22Rv1 (cell line): ENCODE data around the gene TMEM233.

Experiments
- H3K27ac ChIP-seq: fragments of 450-650 bp; 2 replicates; pipeline ENCODE4 v1.5.1; 2017
- CTCF ChIP-seq: fragments of 450-650 bp; IDR thresholded peaks from 2 replicates; pipeline ENCODE4 v1.5.1; 2017; ENCODE audit warnings: mild to moderate bottlenecking
- ZFX ChIP-seq: fragments of 450-650 bp; IDR thresholded peaks from 2 replicates; pipeline ENCODE4 v1.6.1; 2017; ENCODE audit warnings: antibody characterized with exemption, borderline replicate concordance

TMEM233 gene

DNA sequence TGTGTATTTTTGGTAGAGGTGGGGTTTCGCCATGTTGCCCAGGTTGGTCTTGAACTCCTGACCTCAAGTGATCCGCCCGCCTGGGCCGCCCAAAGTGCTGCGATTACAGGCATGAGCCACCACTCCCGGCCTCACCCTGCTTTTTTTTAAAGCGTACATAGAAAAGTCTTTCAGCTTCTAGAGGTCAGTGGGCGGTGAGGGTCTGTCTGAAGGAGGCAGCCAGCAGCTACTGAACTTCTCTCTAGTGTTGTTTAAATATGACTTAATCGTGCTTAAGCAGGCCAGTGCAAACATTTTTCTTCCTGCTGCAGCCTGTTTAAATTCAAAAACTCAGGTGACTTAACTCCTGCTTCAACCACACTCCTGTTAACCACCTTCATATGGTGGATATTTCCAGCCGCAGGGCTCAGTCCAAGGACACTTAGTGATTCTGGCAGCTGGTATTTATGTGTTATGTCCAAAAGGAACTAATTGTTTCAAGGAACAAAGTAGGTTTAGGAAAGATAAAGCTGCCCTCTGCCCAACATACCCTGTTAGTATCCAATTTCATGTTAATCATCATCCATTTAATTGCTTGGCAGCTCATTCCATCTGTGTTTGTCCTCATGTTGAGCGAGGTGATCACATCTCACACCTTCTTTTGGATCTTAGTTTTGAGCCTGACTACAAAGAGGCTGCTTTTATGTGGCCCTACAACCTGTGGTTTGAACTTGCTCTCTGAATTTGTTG lies 76.3 kb downstream of the TMEM233 start:
- TF ChIP-seq CTCF (no peak), ZFX (no peak)
- H3K27ac ChIP-seq, result peak overlapping the region; percentile 91

- TF ChIP-seq ZFX, result no peak
- no peak for TF ChIP-seq CTCF
- H3K27ac ChIP-seq, result no peak overlapping the region
Measured at GRCh38 chr12:119671070-119671469, 77.5 kb downstream of the TMEM233 start.

- TF ChIP-seq CTCF (no peak), ZFX (no peak)
- H3K27ac ChIP-seq, result no peak overlapping the region
Measured at GRCh38 chr12:119672194-119672593, 78.6 kb downstream of the TMEM233 start.

DNA sequence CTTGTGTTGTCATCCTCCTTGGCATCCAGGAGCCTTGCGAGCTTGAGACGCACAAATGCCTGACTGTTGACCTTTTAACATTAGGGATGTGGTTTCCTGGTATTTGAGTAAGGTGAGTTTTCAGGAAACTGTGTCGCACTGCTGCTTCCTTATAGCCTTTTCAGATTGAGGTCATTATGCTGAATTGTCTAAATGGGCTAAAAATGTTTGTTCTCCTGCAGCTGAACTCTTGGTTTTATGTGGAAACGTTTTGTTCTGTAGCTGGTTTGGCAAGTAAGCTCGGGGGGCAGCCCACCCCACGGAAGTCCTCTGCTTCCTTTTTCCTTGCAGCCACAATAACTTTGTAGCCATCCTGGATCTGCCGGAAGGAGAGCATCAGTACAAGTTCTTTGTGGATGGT lies 80.1 kb downstream of the TMEM233 start:
- H3K27ac ChIP-seq, result no peak overlapping the region
- TF ChIP-seq ZFX, result no peak

DNA sequence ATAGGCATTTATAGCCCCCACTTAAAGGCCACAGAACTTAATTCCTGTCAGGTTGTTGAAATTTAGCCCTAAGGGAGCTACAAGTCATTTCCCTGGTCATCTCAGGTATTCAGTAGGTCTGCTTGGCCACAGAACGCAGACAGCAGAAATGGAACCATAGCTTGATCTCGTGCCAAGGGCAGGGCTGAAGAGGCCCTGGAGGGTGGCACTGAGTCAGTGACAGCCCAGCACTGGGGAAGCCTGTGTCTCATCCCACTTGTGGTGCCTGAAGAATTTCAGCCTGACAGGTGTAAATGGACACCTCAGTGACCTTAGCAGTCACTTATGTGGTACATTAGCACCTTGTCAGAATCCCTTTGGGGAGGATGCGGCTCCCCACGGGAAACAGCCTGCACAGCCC lies 81.0 kb downstream of the TMEM233 start:
- no peak overlapping the region for H3K27ac ChIP-seq
- no peak for TF ChIP-seq ZFX
- no peak for TF ChIP-seq CTCF

- H3K27ac ChIP-seq, result no peak overlapping the region
- no peak for TF ChIP-seq ZFX
- no peak for TF ChIP-seq CTCF
Measured at GRCh38 chr12:119676022-119676421, 82.4 kb downstream of the TMEM233 start.

DNA sequence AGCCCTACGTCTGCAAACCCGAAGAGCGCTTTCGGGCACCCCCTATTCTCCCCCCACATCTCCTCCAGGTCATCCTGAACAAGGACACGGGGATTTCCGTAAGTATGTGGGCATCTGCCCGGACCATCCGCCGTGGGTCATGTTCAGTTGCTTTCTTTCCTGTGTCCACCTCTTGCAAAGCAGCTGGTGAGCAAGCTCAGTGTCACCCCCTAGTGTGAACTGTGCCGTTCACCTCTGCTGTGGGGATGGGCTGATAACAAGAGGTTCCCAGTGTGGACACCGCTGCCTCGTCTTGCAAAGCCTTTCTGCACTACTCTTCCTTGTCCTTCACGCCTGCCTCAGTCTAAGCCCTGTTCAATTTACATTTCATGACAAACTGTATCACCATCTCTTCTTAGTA lies 83.0 kb downstream of the TMEM233 start:
- TF ChIP-seq ZFX, result no peak
- TF ChIP-seq CTCF, result peak; percentile 18; the same call in 1 of the 2 replicates
- H3K27ac ChIP-seq, result no peak overlapping the region

GRCh38 chr12:119678459-119678858 lies 84.9 kb downstream of the TMEM233 start:
- no peak for TF ChIP-seq CTCF
- TF ChIP-seq ZFX, result no peak
- H3K27ac ChIP-seq, result no peak overlapping the region
